SKM-1 (cell line): ENCODE data around the gene COPS7A.

Experiments used
- DNase-seq: peaks from one replicate; lab custom pipeline; 2025; ENCODE audit not compliant: unreplicated experiment; lab: John Stamatoyannopoulos, UW

Gene COPS7A

DNA sequence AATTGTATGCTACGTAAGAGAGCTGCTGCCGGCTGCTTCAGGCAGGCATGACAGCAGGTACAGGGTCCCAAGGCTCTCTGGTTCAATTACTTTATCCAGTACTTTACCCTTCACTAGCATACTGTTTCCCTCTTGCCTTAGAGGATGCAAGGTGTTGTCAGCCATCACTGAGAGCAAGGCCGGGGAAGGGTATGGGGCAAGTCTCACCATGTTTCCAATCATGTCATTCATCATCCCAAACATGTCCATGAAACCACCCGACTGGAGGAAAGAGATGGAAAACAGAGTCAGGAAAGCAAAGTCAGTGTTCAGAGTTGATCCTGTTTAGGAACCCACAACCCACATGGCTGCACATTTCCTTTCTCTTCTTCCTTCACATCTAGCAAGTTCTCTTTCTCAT, 26.7 kb downstream of the COPS7A start:
- DNase-seq = no peak

DNA sequence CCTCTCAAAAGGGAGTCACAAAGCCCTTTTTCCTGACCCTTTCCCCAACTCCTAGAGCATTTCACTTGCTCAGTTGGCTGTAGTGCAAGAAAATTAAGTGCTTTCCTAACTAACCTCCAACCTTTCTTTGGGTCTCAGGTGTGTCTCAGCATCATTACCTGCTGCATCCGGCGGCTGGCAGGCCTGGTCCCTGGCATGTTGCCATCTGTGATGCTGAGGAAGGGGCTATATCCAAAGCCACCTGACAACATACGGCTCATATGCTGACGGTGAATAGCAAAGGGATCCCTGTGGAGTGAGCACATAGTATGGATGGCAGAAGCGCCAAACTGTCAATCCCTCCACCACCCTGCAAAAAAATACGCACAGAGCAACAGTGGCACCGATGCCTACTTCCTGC, 27.9 kb downstream of the COPS7A start:
- no peak for DNase-seq

DNA sequence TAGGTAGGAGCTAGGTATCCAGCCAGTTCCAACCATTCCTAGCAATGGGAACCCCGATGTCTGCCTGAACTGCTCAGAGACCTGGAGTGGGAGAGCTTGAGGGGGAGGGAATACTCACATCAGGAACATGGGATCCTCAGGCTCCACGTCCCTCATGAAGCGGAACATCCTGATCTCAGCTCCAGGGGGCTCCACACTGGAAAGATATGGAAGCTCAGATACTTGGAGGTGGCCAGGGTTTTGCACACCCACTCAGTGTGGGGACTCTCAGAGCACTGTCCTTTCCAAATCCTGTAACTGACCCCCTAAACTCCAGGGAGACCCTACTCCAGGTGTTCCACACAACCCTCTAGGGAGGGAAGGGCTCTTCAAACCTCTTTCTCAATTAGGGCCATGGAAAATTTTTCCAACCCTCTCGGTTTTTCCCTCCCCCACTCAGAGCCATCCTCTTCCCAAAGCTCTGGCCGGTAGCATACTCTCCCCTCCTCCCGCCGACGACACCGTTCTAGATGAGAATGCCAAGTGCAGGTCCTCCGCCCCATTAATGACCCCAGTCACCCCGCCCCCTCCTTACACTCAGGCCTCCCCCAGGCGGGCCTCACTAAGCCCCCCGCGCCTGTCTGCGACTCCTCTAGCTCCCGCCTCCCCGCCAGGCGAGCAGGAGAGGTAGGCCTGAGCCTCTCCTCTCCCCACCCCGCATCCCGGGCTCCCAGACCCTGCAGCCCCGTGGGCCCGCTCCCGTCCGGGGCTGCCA, 28.5 kb downstream of the COPS7A start:
- no peak for DNase-seq

DNA sequence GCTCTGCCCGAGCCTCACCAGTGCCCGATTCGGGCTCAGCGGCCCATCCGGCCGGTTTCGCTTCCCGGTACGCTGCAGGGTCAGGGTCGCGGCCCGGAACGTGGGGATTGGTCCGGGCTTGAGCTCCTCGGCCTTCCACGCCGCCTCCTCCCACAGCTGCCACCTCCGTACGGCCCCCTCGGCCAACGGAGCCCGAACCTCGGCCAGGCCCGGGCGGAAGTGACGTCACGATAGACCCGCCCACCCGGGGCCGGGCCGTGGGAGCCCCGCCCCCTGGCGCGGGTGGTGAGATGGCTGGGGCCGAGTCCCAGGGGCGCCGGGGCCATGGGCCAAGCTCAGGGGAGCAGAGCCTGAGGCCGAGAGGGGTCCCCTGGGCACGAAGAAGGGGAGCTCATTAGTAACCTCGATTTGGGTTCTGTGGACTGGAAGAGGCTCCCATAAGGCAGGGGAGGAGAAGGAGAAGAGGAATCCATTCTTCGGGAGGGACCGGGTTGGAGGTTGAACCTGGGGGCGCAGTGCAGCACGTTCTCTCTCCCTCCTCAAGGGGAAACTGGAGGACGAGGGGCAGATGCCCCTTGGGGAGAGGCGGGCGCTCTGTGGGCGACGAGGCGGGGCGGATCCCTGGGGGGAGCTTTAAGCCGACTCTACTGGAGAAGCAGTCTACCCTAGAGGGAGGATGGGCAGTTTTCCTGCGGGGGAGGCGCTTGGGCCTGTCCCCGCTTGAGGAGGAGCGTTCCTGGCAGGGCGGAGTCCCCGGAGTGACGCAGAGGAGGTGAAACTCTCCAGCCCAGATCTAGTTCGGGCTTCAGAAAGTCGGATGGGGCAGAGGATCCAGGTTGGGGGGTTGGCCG, 29.3 kb downstream of the COPS7A start, which contains the start of gene MLF2:
MLF2 (minus strand) TSS at position 221 of the 851 bp plus-strand sequence. CDS start 807 bp downstream, outside the sequence.
- peak; percentile 76 for DNase-seq

DNA sequence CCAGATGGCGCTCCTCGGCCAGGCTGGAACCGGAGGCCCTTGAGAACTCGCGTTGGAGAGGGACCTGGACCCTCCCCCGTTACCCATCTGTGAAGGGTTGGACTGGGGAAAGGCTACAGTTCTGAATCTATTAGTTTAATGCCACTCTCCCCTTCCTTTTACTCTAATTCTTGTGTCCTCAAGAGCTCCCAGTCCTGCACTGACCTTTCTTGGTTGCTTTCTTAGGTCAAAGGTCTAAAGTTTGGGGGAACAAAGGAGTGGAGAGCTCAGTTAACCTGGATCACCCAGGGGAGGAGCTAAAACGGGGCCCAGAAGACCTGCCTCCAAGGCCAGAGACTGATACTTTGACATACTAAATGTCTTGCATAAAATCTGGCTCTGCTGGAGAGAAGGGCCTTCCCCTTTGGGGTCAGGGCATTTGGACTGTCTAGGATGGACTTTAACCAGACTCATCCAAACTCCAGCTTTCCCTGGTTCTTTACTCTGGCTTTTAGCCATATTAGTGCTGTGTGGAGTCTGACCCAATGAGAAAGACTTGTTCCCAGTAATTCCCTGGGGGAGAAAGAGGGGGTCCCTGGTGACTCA, 30.0 kb downstream of the COPS7A start:
- no peak for DNase-seq

DNA sequence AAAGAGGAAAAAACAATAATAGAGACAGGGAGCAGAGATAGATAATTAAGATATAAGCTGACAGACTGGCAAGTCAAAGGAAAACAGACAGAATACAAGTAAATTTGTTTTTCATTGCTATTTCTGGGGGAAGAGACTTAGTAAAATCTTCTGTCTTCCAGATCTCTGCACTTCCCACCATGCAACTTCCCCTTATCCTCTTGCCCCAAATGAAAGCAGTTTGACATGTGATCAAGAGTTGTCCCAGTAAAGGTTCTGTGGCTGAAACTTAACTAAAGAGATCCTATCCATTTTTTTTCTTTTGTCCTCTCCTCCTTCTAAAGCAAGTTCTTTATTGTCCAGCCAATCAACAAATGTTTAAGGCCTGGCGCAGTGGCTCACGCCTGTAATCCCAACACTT, 30.6 kb downstream of the COPS7A start:
- no peak for DNase-seq

DNA sequence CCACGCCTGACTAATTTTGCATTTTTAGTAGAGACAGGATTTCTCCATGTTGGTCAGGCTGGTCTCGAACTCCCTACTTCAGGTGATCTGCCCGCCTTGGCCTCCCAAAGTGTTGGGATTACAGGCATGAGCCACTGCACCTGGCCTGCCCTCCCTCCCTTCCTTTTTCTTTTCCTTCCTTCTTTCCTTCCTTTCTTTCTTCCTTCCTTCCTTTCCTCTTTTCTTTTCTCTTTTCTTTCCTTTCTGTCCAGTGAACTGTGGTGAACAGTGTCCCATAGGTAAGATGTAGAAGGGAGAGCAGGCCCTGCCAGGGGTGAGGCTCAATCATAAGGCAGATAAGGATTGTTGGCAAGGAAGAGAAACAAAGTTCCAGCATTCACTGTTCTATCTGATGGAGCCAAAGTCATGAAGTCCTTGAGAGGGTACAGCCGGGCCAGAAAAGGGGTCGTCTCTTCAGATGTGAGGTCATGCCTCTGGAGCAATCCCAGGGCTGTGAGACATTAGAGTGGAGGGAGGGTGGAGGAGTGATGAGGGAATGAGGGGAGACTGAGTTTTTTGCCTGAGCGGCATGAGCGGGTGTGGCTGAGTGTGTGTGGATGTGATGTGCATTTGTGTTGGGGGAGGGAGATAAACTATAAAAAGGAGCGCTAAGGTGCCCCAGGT, 33.3 kb downstream of the COPS7A start:
- DNase-seq = no peak

DNA sequence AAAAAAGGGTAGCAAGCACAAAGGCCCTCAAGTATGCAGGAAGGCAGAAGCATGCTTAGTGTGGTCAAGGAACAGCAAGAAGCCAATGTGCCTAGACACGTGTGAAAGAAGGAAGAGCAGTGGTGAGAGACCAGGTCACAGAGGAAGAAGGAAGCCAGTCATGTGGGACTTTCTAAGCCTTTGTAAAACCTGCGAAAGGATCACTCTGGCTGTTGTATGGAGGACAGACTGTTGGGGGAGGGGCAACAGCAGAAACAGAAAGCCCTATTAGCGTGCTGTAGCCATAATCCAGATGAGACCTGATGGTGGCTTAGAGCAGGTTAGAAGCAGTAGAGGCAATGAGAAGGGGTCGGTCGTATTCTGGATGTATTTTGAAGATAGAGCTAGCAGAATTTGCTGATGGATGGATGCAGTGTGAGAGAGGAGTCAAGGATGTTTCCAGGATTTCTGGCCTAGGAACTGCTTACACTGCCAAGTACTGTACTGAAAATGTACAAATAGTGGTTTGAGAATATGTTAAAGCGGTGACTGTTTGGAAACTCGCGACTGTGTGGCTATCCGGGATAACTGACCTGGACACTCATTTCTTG, 34.8 kb downstream of the COPS7A start:
- DNase-seq = no peak

DNA sequence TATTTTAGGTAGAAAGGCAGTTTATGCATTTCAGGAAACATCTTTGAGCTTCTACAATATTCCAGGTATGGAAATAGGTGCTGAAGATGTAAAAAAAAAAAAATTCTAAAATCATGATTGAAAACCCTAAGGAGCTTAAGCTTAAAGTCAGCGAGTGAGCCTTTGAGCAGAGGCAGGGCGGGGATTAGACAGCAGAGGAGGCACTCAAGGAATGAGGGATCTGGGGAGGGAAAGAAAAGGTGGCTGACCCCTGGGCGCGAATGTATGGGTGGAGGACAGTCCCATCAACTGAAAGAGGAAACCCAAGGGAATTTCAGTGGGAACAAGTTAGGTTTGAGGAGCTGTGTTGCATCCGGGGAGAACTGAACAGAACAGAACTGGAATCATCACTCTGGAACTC, 35.9 kb downstream of the COPS7A start:
- DNase-seq = no peak

DNA sequence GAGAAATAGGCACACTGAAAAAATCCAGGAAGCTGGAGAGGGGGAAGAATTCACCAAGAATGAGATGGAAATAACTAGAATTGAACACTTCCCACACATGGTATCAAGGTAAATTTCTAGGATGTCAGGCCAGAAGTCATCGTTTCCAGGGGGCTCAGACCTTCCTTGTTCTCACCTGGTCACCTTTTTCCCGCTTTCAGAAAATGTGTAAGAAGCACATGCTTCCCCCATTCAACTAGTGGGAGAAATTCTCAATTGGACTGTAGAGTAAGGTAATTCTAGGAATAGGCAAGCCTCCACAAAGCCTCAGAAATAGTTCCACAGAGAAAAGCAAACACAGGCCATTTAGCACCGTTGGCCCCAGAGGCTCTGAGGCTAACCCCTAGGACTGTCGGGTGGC, 39.5 kb downstream of the COPS7A start:
- no peak for DNase-seq

DNA sequence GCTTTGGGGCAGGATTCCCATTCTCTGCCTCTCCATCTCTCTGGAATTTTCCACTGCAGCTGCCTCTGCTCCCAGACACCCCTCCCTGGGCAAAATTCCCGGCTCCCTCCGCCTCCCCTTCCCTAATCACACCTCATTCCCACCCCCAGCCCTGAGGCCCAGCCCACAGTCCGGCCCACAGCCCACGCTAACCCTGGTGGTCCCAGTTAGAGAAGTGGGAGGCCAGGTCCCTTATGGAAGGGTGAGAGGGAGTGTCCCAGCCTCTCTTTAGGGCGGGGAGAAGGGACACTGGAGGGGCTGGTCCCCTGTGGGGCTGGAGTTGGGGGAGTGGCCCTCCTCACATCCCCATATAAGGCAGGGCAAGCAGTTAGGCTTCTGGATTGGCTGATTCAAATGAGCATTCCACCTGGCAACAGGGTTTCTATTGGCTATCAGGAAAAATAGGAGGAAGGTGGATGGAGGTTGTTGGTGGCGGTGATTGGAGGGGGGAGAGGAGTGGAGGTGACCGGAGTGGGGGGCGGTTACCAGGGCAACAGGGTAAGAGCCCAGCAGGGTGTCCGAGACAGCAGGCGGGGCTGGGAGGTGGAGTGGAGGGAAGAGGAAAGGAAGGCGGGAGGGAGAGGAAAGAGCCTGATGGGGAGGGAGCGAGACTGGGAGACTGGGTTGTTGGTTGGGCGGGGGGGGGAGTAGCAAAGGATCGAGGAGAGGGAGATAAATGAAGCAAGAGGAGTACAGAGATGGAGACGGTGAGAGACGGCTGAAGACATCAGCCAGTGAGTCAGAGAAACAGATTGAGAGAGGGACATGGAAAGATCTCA, 40.4 kb downstream of the COPS7A start:
- no peak for DNase-seq

DNA sequence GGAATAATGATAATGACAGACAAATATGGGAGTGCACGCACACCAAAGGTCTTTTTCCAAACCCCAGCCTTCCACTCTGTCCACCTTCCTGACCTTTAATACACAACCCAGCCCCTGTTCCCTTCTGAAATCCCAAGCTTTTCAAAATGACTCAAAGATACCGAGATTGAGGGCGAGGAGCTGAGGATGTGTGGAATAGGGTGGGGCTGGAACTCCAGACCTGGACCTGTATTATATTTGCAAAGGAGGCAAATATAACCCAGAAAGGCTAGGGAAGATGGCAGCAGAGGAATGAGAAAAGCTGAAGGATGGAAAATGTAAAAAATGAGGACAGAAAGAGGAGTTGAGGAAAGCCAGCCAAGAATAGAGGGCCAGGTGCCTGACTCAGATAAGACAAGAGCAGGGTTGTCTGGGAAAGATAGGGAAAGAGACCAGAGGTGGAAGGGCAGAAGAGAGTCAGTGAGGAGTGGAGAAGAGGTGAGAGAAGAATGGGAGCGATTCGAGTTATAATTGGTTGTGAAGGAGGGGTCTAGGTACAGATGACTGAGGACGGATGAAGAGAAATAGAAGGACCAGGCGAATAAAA, 41.3 kb downstream of the COPS7A start:
- no peak for DNase-seq

DNA sequence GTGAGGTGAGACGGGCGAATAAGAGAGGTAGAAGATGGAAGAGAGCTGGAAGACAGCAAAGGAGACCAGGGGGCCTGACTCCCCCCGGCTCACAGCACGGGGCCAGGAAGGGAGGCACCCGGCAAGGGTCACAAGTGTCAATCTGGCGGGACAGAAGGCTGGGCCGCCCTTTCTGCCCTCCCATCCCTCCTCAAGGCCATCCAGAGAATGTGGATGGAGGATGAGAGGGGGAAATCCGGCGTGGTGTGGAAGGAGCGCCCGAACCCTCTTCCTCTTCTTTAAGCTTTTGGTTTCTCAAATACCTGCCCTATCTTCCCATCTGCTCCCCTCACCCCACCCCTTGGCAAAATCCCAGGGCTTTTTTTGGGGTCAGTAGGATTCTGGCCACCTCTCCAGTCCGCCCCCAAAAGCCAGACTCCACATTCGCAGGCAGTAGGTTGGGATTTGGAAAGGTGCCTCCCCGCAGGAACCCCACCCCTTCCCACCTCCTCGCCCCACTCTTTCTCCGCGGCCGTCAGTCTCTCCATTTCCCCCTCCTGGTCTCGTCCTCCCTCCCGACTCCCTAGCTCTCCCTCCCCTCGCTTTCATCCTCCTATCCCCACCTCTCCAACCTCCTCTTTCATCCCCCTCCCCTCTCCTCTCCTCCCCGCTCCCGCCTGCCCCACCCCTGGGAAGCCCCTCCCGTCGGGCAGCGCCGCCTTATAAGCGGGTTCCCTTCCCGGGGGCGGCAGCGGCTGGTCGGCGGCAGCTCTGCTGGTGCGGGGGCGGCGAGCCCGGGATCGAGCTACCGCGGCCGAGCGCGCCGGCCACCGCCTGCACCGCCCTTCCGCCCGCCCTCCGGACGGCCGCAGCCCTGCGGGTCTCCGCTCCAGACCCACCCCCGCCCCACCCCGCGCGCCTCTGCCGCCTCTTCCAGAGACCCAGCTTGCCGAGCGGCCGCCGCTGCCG, 42.1 kb downstream of the COPS7A start, which contains the start of gene PTMS:
PTMS (plus strand) TSS at position 730 of the 948 bp plus-strand sequence. CDS start 343 bp downstream, outside the sequence.
- DNase-seq = no peak

DNA sequence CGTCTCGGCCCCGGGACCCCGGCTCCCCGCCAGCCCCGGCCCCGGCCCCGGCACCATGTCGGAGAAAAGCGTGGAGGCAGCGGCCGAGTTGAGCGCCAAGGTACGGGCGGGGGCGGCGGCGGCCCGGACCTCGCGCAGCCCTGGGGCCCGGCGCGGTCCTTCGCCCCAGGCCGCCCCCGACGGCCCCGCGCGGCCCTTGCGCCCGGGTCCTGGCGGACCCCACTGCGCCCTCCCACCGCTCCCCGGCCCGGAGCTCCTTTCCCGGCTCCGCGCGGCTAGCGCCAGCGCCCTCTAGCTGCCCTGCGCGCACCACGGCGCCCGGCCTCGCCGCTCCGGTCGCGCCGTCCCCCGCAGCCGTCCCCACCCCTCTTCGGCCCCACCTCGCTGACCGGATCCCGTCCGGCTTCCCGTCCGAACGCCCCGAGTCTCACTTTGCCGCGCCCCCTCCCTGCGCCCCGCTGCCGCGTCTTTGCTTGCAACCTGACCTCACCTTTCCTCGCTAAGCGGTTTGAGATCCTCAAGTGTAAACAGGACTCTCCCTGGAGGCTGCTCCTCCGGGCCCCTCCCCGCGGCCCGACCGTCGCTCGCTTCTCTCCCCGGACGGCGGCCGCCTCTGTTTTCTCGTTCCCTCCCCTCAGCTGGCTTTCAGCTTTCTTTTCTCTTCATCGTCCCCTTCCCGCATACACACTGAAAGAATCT, 43.0 kb downstream of the COPS7A start:
- DNase-seq = no peak

DNA sequence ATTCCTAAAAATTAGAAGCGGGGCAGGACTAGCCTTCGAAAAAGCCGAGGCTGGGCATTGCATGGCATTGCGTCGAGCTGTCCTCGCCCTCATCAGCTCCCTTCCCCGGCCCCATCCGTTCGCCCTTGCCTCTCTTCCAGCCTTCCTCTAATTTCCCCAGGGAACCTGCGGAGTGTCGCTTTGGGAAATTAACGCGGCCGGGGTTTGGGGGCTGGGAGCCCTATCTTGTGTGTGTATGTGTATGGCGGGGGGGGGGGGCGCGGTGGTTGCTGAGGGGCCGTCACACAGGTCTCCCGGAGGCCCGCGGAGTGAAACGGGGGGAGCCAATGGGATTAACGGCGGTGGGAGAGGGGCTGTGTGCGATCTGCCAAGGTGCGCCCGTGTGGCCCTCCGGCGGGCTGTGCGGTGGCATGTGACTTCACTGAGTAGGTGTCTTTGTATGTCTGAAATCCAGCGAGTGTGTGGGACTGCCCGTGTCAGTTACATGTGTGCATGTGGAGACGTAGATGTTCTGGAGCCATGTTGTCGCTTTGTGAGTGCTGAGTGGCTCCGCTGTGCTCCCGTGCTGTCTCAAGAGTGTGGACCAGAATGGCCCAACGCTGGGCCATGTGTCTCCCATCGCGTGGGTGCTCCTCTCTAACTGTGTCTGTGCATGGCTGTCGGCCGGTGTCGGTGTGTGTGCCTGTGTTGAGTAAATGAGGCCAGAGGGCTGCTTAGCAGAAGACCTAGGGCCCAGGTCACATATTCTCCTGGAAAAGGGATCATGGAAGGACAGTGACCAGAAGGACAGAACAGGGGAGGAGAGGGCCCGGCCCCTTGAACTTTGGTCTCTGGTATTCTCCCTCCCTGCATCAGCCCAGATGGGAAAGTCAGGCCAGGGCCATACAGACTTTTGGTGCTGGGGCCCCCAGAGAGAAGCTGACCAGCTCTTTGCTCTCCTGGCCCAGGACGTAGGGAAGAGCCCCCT, 43.8 kb downstream of the COPS7A start:
- DNase-seq = no peak

DNA sequence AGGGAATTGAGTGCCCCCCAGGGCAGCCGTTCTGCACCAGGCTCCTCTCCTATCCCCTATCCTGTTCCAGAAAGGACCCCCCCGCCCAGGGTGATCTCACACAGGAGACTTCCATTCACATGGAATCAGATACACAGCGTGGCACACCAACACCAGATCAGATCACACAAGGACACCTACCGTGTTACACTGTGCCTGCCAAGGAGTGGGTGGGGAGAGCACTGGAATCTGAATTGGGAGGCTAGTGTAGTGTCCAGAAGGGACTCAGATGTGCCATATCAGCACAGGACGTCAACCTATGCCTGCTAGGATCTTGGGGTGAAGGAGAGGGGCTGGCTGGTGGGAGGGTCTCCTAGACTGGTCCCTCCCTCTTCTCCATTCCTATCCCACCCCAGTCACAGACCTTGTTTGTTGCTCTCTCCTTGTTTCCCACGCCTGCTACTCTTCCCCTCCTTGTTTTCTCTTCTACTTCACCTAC, 44.6 kb downstream of the COPS7A start:
- no peak for DNase-seq

DNA sequence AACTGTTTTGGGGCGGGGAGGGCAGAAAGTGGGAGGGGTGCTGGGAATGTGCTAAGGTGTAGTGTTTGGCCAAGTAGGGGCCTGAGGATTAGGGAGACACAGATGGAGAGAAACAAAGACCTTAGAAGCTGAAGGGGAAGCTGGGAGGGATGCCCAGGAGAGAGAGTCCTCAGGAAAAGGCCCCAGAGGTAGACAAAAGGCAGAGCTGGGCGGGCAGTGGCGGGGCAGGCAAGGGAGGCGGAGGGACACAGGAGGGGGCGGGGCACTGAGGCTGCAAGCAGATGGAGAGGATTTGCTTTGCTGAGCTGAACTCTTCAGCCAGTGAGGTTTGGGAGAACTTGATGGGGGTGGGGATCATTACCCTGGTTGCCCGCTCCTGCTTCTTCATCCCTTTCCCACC, 45.1 kb downstream of the COPS7A start:
- no peak for DNase-seq
